ENCODE measurements around the gene FGB. TPM values are rescaled to one million over a fixed set of nuclear protein-coding genes. Genes with fewer than 3 reads are reported as not detected.

The FGB gene
- total and polyA plus RNA-seq, 2 of the 13 experiments (the other 11 are each of a cell fraction or from before 2014, with no cell fraction given): 226 to 784 TPM

GRCh38 chr4:154590329-154591006 is 27.7 kb downstream of the FGB start, which contains the start of gene FGA (continued):
- TF ChIP-seq FOSL2 (CRISPR knock-in tag; IDR thresholded peaks at IDR 0.05): peak; percentile 91
- TF ChIP-seq EHMT2 (IDR thresholded peaks at IDR 0.05; ENCODE audit: borderline replicate concordance, low read depth, low read length): peak; percentile 56; the same call in 1 of the 2 replicates
- TF ChIP-seq KDM5B (CRISPR knock-in tag; IDR thresholded peaks at IDR 0.05; ENCODE audit: borderline replicate concordance): no peak
- TF ChIP-seq MNT (IDR thresholded peaks at IDR 0.05): no peak
- TF ChIP-seq, protein P1, sequence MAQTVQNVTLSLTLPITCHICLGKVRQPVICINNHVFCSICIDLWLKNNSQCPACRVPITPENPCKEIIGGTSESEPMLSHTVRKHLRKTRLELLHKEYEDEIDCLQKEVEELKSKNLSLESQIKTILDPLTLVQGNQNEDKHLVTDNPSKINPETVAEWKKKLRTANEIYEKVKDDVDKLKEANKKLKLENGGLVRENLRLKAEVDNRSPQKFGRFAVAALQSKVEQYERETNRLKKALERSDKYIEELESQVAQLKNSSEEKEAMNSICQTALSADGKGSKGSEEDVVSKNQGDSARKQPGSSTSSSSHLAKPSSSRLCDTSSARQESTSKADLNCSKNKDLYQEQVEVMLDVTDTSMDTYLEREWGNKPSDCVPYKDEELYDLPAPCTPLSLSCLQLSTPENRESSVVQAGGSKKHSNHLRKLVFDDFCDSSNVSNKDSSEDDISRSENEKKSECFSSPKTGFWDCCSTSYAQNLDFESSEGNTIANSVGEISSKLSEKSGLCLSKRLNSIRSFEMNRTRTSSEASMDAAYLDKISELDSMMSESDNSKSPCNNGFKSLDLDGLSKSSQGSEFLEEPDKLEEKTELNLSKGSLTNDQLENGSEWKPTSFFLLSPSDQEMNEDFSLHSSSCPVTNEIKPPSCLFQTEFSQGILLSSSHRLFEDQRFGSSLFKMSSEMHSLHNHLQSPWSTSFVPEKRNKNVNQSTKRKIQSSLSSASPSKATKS (CRISPR knock-in tag; IDR thresholded peaks at IDR 0.05): peak; percentile 71
- peak; percentile 35; the same call in 1 of the 2 replicates for TF ChIP-seq ARID4A (CRISPR knock-in tag; IDR thresholded peaks at IDR 0.05; ENCODE audit: borderline replicate concordance)
- peak; percentile 75; the same call in 1 of the 2 replicates for TF ChIP-seq LCORL (IDR thresholded peaks at IDR 0.05)
- TF ChIP-seq LCORL (CRISPR knock-in tag; IDR thresholded peaks at IDR 0.05): peak; percentile 86
- TF ChIP-seq DRAP1 (CRISPR knock-in tag; IDR thresholded peaks at IDR 0.05): peak; percentile 100
- no peak for TF ChIP-seq HOXA5 (CRISPR knock-in tag; IDR thresholded peaks at IDR 0.05)
- TF ChIP-seq ASH2L (IDR thresholded peaks at IDR 0.05; ENCODE audit: insufficient read length, low read depth, low read length): peak; percentile 69
- no peak for TF ChIP-seq SYNCRIP (IDR thresholded peaks at IDR 0.05; ENCODE audit: insufficient read depth, low read depth, low read length)
- TF ChIP-seq U2AF1 (optimal IDR thresholded peaks at IDR 0.05; ENCODE audit: low read depth, low read length): no peak
- TF ChIP-seq ZNF10 (CRISPR knock-in tag; IDR thresholded peaks at IDR 0.05; ENCODE audit: borderline replicate concordance, low read depth): no peak
- TF ChIP-seq, protein P2, sequence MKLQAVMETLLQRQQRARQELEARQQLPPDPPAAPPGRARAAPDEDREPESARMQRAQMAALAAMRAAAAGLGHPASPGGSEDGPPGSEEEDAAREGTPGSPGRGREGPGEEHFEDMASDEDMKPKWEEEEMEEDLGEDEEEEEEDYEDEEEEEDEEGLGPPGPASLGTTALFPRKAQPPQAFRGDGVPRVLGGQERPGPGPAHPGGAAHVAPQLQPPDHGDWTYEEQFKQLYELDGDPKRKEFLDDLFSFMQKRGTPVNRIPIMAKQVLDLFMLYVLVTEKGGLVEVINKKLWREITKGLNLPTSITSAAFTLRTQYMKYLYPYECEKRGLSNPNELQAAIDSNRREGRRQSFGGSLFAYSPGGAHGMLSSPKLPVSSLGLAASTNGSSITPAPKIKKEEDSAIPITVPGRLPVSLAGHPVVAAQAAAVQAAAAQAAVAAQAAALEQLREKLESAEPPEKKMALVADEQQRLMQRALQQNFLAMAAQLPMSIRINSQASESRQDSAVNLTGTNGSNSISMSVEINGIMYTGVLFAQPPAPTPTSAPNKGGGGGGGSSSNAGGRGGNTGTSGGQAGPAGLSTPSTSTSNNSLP (IDR thresholded peaks at IDR 0.05; ENCODE audit: low read depth, low read length): peak; percentile 97
- peak; percentile 88 for TF ChIP-seq HHEX (CRISPR knock-in tag; IDR thresholded peaks at IDR 0.05)
- no peak for TF ChIP-seq ZNF850 (CRISPR knock-in tag; conservative IDR thresholded peaks at IDR 0.05)
